NOMO-1 (cell line): ENCODE data around the gene ZBTB7C.

Experiments used
- DNase-seq, 2 experiments: peaks; one replicate each; lab custom pipeline; 2025; ENCODE audit not compliant: unreplicated experiment in 2 of 2; lab: John Stamatoyannopoulos, UW

Gene ZBTB7C

DNA sequence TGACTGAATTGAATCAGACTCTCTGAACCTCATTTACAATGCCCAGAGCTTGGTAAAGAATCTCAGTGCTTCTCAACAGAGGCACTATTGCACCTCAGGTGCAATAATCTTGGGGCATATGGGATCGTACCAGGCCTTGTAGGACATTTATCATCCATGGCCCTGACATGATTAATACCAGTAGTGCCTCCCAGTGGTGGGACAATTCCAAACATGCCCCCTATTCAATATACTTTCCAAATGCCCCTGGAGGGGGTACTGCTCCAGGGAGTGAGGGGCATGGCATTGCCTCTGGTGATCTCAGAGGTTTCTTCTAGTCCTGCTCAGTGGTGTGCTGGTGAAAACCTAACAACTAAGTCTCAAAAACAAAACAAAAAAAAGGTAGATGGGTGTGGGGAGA lies 303.9 kb downstream of the ZBTB7C start:
- DNase-seq: no peak

DNA sequence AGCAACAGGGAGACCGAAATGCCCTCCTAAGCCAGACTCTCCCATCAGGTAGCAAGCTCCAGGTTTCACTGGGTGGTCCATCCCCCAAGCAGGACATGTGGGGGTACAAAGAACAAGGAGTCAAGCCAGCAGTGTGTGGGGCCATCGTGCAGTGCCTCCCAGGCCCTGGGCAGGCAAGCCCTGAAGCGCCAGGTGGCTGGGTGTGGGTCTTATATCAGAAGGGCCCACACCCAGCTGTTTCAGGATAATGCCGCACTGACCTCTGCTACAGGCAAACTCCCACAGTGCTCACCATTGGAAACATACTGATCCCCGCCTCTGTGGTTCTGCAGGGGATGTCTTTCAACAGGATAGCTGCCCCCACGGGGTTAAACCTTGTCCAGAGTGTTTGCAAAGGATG lies 304.5 kb downstream of the ZBTB7C start:
- DNase-seq: no peak

GRCh38 chr18:48100651-48101165 lies 308.5 kb downstream of the ZBTB7C start:
- no peak for DNase-seq

DNA sequence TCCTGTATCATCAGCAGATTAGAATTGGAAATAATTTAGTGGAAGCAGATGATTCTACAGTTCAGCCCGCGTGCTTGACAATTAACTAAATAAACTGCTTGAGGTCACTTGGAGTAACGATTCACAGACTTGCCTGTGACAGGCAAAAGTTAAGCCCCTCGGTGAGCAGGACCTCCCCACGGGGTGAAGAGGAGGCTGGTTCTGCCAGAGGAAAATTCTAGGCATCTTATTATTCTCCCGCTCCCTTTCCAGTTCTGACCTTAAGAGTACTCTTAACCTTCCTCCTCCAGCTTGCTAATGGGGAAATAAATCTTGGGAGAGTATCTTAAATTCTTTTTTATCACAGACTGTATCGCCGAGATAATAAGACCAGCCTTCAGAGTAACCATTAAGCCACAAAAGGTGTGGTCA lies 309.0 kb downstream of the ZBTB7C start:
- DNase-seq: no peak

- DNase-seq: no peak
Observed at GRCh38 chr18:48099481-48100164, 309.6 kb downstream of the ZBTB7C start.

DNA sequence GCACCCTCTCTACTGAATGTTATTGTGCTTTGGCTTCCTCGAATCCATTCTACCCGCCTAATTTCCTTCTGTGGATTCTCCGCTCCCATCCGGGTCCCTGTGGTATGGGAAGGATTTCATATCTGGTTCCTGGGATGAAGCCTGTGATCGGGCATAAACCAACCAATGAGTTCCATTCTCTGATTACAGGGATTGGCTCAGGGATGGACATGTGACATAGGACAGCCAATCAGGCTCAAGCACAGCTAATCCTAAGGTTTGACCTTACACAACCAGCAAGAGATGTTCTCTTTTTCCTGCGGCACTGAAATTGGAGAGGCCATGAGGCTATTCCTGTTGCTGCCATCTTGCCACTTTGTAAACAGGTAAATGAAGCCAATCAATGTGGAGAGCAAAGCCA lies 310.6 kb downstream of the ZBTB7C start:
- DNase-seq: no peak

DNA sequence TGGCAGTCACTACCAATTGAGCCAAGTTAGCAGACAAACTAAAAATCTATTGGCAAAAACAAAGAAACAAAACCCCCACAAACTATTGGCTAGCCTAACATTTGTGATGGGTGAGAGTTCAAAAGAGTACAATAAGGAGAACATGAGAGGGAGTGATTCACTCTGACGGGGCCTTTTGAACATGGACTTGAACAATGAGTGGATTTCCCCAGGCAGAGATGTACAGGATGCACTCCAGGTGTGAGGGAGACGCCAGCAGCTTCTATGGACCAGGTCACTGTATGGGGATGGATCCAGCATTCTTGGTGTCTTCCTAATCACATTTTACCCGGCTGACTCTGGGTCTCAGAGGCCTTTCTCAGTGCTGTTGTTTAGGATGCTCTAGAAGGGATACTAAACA lies 311.2 kb downstream of the ZBTB7C start:
- DNase-seq: no peak

DNA sequence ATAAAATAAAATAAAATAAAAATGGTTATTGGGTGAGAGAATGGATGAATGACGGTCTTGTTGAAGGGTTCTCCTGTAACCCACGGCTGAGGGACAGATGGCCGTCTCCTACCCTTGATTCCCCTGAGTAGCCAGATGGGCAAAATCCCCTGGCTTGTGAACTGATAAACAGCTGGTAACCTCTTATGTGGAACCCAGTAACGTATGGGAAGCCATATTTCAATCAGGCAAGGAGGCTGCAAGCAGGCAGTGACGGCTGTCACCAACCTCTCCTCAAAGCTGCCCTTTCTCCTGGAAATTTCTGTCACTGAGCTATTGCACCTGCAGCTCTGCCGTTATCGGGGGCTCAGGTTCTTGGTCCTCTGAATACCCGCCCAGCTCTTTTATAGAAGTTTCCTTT lies 313.5 kb downstream of the ZBTB7C start:
- DNase-seq: no peak

DNA sequence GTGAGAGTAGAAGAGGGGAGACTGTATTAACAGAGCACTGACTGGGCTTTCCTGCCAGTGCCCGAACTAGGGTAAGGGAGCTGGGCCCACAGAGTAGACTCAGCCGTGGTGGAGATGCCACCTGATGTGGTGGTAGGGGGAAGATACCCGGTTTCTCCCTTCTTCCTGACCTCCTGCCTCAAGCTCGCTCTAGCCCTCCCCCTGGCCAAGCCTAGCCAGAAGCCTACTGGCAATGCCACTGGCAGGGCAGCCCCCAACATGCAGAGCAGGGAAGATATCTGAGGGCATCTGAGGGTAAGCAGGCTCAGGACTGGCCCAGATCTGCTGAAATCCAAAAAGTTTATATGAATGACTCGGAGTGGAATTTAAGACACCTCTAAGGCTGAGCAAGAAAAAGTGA lies 316.1 kb downstream of the ZBTB7C start:
- no peak for DNase-seq

- DNase-seq: no peak
Observed at GRCh38 chr18:48091869-48092497, 317.2 kb downstream of the ZBTB7C start.

DNA sequence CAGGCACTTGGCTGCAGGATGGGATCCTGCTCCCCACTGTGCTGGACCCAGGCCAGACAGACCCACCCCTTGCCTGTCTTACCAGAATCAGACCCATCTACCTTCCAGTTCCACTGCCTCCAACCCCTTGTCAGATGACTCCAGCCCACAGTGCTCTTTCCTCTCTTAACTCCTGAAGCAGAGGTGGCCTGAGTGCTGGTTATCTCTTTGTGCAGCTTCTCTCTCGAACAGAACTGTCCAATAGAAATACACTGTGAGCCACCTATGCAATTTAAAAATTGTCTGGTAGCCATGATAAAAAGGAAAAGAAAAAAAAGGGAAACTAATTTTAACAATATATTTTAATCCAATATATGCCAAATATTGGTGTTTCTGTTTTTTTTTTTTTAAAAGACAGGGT lies 318.5 kb downstream of the ZBTB7C start:
- no peak for DNase-seq

DNA sequence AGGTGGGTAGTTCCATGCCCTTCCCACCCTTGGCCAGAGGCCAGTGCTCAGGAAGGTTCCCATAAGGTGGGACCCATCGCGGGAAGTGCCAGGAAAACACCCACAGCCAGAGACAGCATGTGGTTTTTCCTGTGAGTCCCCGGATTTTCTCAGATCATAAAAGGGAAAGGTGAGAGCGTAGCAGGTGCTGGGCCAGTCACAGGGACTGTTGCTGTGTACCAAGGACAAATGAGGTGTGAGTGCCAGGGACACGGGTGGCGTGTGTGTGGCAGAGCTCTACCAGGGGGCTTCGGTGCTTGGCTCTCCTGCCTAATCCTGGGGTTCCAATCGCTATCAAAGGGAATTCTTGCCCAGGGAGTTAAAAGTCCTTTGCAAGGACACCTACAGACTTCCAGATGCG lies 319.2 kb downstream of the ZBTB7C start:
- no peak for DNase-seq

DNA sequence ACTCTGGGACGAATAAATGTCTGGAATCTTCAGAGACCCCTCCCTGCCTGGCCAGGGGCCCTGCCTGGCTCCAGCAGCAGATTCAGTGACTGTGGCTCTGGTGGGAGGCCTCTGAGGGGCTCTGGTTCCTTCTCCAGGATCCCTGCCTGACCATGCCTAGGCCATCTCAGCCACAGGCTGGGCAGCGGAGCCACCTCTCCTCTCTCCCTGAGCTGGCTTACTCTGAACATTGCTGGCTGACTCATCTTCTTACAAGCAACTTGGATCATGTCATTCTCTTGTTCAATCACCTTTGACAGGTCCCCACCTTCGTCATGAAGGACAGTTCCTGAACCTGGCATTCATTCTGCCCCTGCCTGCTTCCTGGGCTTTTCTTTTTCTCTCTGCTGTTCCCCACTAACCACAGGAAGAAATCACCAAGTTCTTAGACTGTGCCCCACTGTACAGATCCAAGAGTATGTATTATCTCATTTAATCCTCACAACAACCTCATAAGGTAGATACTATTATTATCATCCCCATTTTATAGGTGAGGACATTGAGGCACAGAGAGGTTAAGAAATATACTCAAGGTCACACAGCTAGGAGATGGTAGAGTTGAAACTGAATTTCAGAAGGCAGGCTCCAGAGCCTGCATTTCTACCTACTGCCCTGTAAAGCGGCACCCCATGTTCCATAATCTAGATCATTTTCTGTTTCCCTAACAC lies 323.2 kb downstream of the ZBTB7C start:
- DNase-seq: no peak

DNA sequence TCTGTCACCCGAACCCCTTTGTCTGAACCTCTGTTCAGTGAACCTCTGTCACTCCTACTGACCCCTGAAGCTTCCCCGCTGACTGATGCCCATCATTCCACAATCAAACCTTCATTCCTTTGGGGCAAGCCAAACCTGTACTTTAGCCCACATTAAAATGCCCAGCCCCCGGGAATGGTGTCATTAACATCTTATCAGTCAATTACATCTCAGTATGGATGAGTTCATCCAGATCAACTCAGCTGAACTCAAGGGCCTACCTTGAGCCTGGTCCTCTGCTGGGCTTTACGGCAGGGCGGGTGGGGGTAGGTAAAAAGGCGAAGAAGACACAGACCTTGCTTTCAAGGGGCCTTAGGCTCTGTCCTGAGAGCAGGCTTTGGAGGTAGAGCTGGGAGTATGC lies 324.3 kb downstream of the ZBTB7C start:
- DNase-seq: no peak

DNA sequence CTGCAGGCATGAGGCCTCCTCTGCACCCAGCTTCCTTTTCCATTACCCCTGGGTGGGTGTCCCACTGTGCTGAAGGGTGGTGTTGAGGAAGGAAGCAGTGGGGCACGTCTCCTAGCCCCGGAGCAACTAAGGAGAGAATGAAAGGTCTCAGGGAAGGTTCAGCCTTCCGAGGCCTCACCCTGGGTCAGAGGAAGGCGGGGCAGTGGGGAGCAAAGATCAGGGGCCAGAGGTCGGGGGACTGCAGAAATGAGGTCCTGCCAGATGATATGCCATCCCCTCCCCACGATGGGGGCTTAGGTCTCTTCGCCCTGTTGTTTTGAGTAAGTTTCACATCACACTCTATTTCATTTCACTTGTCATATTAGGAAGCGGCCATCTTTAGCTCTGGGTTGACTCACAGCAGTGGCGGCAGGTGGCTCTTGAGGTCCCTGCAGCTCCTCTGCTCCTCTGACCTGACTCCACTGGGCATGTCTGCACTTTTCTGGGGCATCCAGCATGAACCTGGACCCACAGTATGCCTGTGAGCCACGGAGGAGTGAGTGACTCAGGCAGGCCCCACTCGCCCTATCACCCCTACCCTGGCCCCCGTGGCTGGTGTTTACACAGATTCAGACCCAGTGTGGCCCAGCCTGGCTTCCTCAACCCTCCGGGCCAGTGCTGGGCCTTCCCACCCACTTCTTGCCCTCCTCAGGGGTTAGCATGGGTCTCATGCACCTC lies 325.0 kb downstream of the ZBTB7C start:
- no peak for DNase-seq

DNA sequence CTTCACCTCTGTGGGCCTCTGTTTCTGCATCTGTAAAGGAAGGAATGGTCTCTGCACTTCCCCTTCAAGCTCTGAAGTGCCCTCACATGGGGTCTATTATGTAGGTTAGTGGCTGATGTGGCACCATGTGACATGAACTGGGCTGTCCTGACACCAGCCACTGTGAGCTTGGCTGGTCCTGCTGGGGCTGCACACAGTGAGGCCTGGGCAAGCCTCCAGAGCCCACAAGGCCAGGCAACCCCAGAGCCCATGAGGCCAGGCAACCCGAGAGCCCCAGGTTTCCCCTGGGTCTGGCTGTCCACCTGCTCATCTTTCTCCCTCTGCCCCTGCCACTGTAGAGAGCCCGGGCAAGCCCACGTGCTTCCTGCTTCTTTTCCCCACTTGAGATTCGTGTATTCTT lies 328.6 kb downstream of the ZBTB7C start:
- no peak for DNase-seq

DNA sequence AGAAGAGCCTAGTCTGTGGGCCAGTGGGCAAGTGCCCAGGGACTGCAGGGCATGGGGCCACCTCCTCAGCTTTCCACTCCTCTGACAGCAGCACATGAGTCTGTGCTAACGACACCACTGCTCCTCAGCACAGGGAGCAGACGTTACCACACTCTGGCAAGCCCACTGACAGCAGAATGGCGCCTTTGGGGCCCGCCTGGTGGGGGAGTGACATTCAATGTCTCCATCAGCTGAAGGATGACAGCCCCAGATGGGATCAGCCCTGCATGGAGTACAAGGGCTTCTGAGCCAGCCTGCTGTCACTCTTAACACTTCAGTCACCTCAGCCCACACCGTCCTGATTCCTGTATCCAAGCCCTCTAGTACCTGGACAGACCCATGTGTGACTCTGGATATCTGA lies 329.3 kb downstream of the ZBTB7C start:
- DNase-seq: no peak

DNA sequence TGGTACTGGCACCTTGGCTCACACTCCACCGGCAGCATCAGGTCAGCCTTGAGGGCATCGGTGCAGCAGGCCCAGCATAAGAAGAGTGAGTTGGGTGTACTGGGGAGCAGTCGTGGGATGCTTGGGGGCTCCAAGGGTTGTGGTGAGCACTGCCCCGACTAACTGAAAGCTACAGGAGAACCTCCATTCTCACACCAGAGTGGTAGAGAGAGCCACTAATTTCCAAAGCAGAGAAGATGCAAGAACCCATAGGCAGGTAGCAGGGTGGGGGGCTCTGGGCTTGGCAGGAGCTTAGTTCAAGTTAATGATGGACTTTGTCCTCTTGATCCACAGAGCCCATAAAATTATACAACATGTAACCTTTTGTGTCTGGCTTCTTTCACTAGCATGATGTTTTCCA lies 330.7 kb downstream of the ZBTB7C start:
- DNase-seq: no peak

DNA sequence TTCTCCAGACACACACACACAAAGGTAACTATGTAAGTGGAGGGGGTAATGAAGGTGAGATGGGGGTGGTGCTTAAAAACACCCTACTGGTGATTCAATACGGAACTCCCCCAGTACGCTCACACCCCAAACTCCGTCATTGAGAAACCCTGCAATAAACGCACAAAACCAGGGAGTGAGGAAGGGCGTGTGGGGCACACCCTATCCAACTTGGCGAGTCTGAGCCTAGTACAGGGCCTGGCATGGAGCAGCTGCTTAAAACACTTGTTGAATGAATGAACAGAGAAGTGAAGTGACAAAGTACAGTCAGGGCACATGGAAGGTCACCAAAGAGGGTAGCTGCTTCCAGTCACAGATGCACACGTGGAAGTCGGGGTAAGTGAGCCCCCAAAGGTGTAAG lies 331.9 kb downstream of the ZBTB7C start:
- no peak for DNase-seq

- DNase-seq: no peak
Observed at GRCh38 chr18:48076461-48076860, 332.7 kb downstream of the ZBTB7C start.

DNA sequence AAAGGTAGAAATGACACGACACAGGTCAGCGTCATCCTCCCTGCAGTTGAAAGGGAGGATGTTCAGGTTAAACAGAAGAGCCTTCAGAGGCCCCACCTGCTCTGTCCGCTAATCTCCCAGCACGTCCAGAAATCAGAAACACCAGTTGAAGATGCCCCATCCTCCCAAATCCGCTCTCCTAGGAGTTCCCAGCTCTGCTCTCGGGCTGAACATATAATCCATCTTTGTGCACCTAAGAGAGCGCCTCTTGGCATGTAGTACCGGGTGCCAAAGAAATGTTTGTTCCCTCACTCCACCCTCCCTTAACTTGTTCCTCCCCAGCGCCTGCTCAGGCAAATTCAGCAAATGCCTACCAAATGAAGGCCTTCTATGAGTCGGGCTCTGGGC lies 333.5 kb downstream of the ZBTB7C start:
- DNase-seq: no peak
